Muscle layer of duodenum (tissue), 2 donors: Measurements from ENCODE around the gene RUBCN.
A peak's percentile ranks its signal among the peaks of the same experiment; 100 is the strongest.
"Not testable (repeated sequence)": the region's sequence is repeated elsewhere in the genome, so short reads cannot be mapped to it uniquely, and the experiment has no call there.

Experiments used
- H3K27ac ChIP-seq: one replicate; pipeline ENCODE4 v1.7.0; 2013; ENCODE audit warnings: mild to moderate bottlenecking, low read length
- H3K27me3 ChIP-seq: one replicate; pipeline ENCODE4 v1.7.0; 2013; ENCODE audit warnings: low read depth, mild to moderate bottlenecking, control low read depth, low read length
- H3K36me3 ChIP-seq, 2 donors: one replicate each; pipeline ENCODE4 v1.7.0; 2013; ENCODE audit warnings: low read length in 2 of 2, control low read depth in 1 of 2, mild to moderate bottlenecking in 1 of 2; ENCODE audit not compliant: insufficient read depth in 2 of 2, control insufficient read depth in 1 of 2
- H3K4me1 ChIP-seq, 2 donors: one replicate each; pipeline ENCODE4 v1.7.0; 2013; ENCODE audit warnings: low read length in 2 of 2, mild to moderate bottlenecking in 2 of 2, control low read depth in 1 of 2, moderate library complexity in 1 of 2; ENCODE audit not compliant: insufficient read depth in 2 of 2, control insufficient read depth in 1 of 2
- H3K4me3 ChIP-seq, 2 donors: one replicate each; pipeline ENCODE4 v1.7.0; 2013; ENCODE audit warnings: low read length in 2 of 2, low read depth in 1 of 2, mild to moderate bottlenecking in 1 of 2
- H3K9me3 ChIP-seq, 2 donors: one replicate each; pipeline ENCODE4 v1.7.0; 2013; ENCODE audit warnings: low read length in 2 of 2, control low read depth in 1 of 2, mild to moderate bottlenecking in 1 of 2; ENCODE audit not compliant: control insufficient read depth in 1 of 2
- donor health status: healthy.

Gene RUBCN

GRCh38 chr3:197665549-197665948 lies 71.2 kb downstream of the RUBCN start:
- H3K27ac ChIP-seq, H3K27me3 ChIP-seq, H3K4me3 ChIP-seq, H3K9me3 ChIP-seq, H3K4me1 ChIP-seq, H3K36me3 ChIP-seq: not testable (repeated sequence)

GRCh38 chr3:197665142-197665491 lies 71.6 kb downstream of the RUBCN start:
- not testable (repeated sequence) for H3K27ac ChIP-seq, H3K27me3 ChIP-seq, H3K9me3 ChIP-seq, H3K36me3 ChIP-seq, H3K4me1 ChIP-seq
- peak overlapping the region in 1 of 2 donors; percentile 32 for H3K4me3 ChIP-seq

DNA sequence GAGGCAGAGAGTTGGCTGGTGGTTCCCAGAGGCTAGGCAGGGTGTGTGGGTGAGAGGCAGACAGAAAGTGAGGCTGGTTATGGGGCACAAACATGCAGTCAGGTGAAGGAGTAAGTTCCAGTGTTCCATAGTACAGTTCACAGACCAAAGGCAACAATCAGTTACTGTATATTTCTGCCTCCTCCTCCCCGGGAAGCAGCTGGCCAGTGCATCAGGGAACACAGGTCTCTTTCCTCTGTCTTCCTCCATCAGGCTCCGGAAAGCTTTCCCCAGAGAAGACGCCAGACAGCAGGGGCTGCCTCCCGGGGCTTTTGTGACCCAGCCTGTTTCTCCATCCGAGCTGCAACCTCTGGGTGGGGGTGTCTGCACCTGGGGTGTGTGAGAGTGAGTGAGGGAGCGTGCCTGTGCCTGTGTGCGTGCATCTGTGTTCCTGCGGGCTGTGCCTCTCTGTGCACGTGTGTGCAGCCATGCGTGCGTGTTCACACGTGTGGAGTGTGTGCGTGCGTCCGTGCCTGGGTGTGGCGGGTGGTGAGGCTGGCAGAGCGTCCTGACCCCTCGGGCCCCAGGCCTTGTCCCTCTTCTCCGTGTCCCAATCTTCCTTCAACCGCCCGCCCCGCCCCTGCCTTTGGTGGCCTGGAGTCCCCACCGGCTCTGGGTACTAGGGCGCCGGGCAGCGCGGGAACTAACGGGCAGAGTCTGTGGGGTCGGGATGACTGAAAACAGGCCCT lies 72.1 kb downstream of the RUBCN start:
- not testable (repeated sequence) for H3K9me3 ChIP-seq, H3K27me3 ChIP-seq, H3K27ac ChIP-seq, H3K36me3 ChIP-seq, H3K4me1 ChIP-seq
- peak overlapping the region in 1 of 2 donors; percentile 32 for H3K4me3 ChIP-seq

- not testable (repeated sequence) for H3K4me3 ChIP-seq, H3K4me1 ChIP-seq, H3K36me3 ChIP-seq, H3K9me3 ChIP-seq, H3K27me3 ChIP-seq, H3K27ac ChIP-seq
Measured at GRCh38 chr3:197663367-197664140, 73.2 kb downstream of the RUBCN start.

DNA sequence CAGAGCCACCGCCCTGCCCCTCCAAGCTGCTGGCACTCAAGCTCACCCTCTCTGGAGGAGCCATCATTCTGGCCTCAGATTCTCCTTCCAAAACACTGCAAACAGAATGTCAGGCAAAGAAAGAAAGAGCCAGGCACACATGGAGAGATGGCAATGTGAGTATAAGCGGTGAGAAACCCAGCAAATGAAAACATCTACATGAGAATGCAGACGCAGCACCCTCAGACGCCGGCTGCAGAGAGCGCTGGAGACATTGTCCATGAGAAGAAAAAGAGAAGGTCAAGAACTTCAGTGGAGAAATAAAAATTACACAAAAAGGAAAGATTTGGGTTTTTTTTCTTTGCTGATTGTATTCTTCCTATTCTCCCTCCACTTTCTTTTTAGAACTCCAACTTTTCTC lies 74.4 kb downstream of the RUBCN start:
- not testable (repeated sequence) for H3K4me3 ChIP-seq, H3K36me3 ChIP-seq, H3K27ac ChIP-seq, H3K9me3 ChIP-seq, H3K4me1 ChIP-seq, H3K27me3 ChIP-seq

DNA sequence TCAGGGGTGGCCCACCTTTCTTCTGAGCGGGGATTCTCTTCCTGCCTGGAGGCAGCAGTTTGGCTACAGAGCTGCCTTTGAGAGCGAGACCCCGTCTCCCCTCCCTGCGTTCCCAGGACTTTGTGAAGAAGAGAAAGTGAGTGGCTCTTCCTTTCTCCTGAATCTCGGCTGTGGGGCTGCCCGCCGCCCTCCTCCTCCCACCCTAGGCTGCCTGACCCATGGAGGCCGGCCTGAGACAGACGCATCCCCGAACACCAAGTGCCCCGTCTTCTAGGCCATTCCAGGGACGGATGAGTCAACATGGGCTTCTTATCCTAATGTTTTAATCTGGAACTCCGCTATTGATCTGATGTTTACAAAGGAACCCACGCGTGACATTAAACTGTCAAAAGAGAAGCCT lies 74.8 kb downstream of the RUBCN start:
- not testable (repeated sequence) for H3K27me3 ChIP-seq, H3K4me1 ChIP-seq, H3K4me3 ChIP-seq, H3K9me3 ChIP-seq, H3K27ac ChIP-seq, H3K36me3 ChIP-seq

DNA sequence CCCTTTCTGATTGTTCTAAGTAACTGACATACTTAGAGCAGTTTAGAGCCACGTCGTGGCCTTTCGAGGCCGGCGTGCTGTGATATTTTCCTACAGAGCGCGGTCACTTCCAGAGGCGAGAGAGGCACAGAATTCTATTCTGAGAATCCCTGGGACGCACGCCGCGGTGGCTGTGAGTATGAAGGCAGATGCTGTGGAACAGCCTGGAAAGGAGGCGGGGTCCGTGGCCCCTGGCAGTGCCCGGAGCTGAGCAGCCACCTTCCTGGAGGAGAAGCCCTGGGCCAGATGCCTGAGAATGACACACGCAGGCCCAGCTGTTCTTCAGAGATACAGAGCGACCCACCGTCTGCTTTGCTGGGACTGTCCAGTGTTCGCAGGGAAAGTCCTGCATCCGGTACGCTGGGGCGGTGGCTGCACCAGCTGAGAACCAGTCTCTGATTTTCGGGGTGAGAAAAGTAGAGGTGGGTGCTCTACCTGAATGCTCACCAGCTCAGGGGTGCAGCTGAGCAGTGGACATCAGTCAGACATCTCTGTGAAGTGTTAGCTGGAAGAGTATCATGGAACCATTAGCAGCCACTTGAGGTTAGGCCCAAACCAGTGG lies 75.4 kb downstream of the RUBCN start:
- not testable (repeated sequence) for H3K9me3 ChIP-seq, H3K27ac ChIP-seq, H3K4me3 ChIP-seq, H3K36me3 ChIP-seq, H3K4me1 ChIP-seq, H3K27me3 ChIP-seq

- H3K27ac ChIP-seq, H3K4me3 ChIP-seq, H3K4me1 ChIP-seq, H3K27me3 ChIP-seq, H3K36me3 ChIP-seq, H3K9me3 ChIP-seq: not testable (repeated sequence)
Measured at GRCh38 chr3:197659701-197660100, 77.0 kb downstream of the RUBCN start.

- not testable (repeated sequence) for H3K36me3 ChIP-seq, H3K9me3 ChIP-seq, H3K27ac ChIP-seq, H3K4me3 ChIP-seq, H3K27me3 ChIP-seq, H3K4me1 ChIP-seq
Measured at GRCh38 chr3:197659144-197659543, 77.6 kb downstream of the RUBCN start.

DNA sequence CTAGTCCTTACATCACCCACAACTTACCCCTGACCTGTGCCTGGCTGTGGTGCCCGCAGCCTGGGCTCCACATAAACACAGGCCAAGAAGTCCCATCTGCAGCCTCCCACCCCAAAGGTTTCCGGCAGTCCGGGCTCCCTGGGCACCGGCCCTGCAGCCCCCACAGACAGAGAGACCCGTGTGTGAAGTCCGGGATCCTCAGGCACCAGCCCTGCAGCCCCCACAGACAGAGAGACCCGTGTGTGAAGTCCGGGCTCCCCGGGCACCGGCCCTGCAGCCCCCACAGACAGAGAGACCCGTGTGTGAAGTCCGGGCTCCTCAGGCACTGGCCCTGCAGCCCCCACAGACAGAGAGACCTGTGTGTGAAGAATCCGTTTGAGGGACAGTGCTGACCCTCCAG lies 78.0 kb downstream of the RUBCN start:
- not testable (repeated sequence) for H3K4me1 ChIP-seq, H3K9me3 ChIP-seq, H3K36me3 ChIP-seq, H3K27me3 ChIP-seq, H3K4me3 ChIP-seq, H3K27ac ChIP-seq

- H3K4me1 ChIP-seq, H3K27me3 ChIP-seq, H3K36me3 ChIP-seq: not testable (repeated sequence)
Measured at GRCh38 chr3:197657541-197658292, 79.0 kb downstream of the RUBCN start.

More at GRCh38 chr3:197657541-197658292, 79.0 kb downstream of the RUBCN start:
- H3K27ac ChIP-seq, H3K9me3 ChIP-seq, H3K4me3 ChIP-seq: not testable (repeated sequence)
